IMR-90 (cell line): ENCODE results near the gene MGAT5B. TPM values are rescaled to one million over a fixed set of nuclear protein-coding genes. Genes with fewer than 3 reads are reported as not detected.

Experiments
- ATAC-seq: fragments of 200-7000 bp; cut with Tn5 transposase; 2 replicates; pipeline ENCODE4 v1.9.1; 2020; ENCODE audit warnings: low read depth, mild to moderate bottlenecking, moderate library complexity
- BruUV-seq: library from RNA; stranded (reverse); fragments of 400-500 nt; replicated peaks from 2 replicates; lab custom pipeline; 2021; lab: Mats Ljungman, UMichigan
- CTCF ChIA-PET: fragments of 300-600 bp; formaldehyde crosslinking; extraction: SDS; loops from one replicate; lab custom pipeline; 2021; ENCODE audit warnings: antibody characterized with exemption; lab: Yijun Ruan, JAX
- POLR2A ChIA-PET: fragments of 300-600 bp; sonication (Branson Sonifier 250); formaldehyde crosslinking; loops from one replicate; lab custom pipeline; 2022; ENCODE audit warnings: antibody characterized with exemption; ENCODE audit not compliant: unreplicated experiment; lab: Charles Lee
- DNase-seq: peaks from one replicate; pipeline ENCODE4 v3.0.0; 2013
- H2AFZ ChIP-seq: replicated peaks from 2 replicates; pipeline ENCODE3; 2013; ENCODE audit warnings: low read length, mild to moderate bottlenecking; ENCODE audit not compliant: poor library complexity
- H2AK5ac ChIP-seq: 2 replicates; pipeline ENCODE4 v1.6.1; 2013; ENCODE audit warnings: low read depth, low read length, inconsistent platforms
- H2AK9ac ChIP-seq: replicated peaks from 2 replicates; pipeline ENCODE3; 2013; ENCODE audit warnings: mild to moderate bottlenecking, low read depth, low read length, moderate library complexity; ENCODE audit not compliant: poor library complexity
- H2BK120ac ChIP-seq: 2 replicates; pipeline ENCODE4 v1.6.1; 2013; ENCODE audit warnings: low read depth, low read length, inconsistent platforms
- H2BK15ac ChIP-seq: 3 replicates; pipeline ENCODE4 v1.6.1; 2013; ENCODE audit warnings: low read depth, low read length, inconsistent platforms
- H2BK20ac ChIP-seq: 2 replicates; pipeline ENCODE4 v1.6.1; 2013; ENCODE audit warnings: low read depth, mild to moderate bottlenecking, inconsistent platforms, low read length, moderate library complexity
- H2BK5ac ChIP-seq: 2 replicates; pipeline ENCODE4 v1.6.1; 2013; ENCODE audit warnings: mild to moderate bottlenecking, low read depth, low read length, inconsistent platforms; ENCODE audit not compliant: poor library complexity, severe bottlenecking
- H3K14ac ChIP-seq: replicated peaks from 2 replicates; pipeline ENCODE4 v1.6.1; 2013; ENCODE audit warnings: low read depth, low read length, inconsistent platforms
- H3K18ac ChIP-seq: 2 replicates; pipeline ENCODE4 v1.6.1; 2013; ENCODE audit warnings: low read depth, low read length, control low read depth
- H3K23ac ChIP-seq: 2 replicates; pipeline ENCODE4 v1.6.1; 2013; ENCODE audit warnings: low read depth, low read length, inconsistent platforms
- H3K27ac ChIP-seq: 2 replicates; pipeline ENCODE4 v1.5.1; 2013; ENCODE audit warnings: mild to moderate bottlenecking, control low read depth, low read length; ENCODE audit not compliant: insufficient read depth
- H3K27me3 ChIP-seq: 2 replicates; pipeline ENCODE4 v1.6.1; 2013; ENCODE audit warnings: low read length; ENCODE audit not compliant: control insufficient read depth, insufficient read depth
- H3K36me3 ChIP-seq: 2 replicates; pipeline ENCODE4 v1.6.1; 2013; ENCODE audit warnings: low read length, mixed read lengths; ENCODE audit not compliant: control insufficient read depth, insufficient read depth
- H3K4ac ChIP-seq: 2 replicates; pipeline ENCODE4 v1.6.1; 2013; ENCODE audit warnings: low read depth, low read length, inconsistent platforms
- H3K4me1 ChIP-seq: 2 replicates; pipeline ENCODE4 v1.6.1; 2013; ENCODE audit warnings: low read length, mixed read lengths; ENCODE audit not compliant: control insufficient read depth, insufficient read depth
- H3K4me2 ChIP-seq: 2 replicates; pipeline ENCODE4 v1.6.1; 2013; ENCODE audit warnings: low read depth, mild to moderate bottlenecking, control low read depth, low read length, moderate library complexity
- H3K4me3 ChIP-seq: 2 replicates; pipeline ENCODE4 v1.5.1; 2013; ENCODE audit warnings: low read depth, mild to moderate bottlenecking, control low read depth, low read length, moderate library complexity; ENCODE audit not compliant: insufficient read depth
- H3K56ac ChIP-seq: 2 replicates; pipeline ENCODE4 v1.6.1; 2013; ENCODE audit warnings: low read length, inconsistent platforms; ENCODE audit not compliant: insufficient read depth; ENCODE audit errors: extremely low read depth
- H3K79me1 ChIP-seq, 2 experiments: 2 replicates each; pipeline ENCODE4 v1.6.1; 2013; ENCODE audit warnings: low read length in 2 of 2, inconsistent platforms in 1 of 2, low read depth in 1 of 2
- H3K9ac ChIP-seq: 2 replicates; pipeline ENCODE4 v1.6.1; 2013; ENCODE audit warnings: low read depth, low read length, control low read depth
- H3K9me1 ChIP-seq: 2 replicates; pipeline ENCODE4 v1.6.1; 2013; ENCODE audit warnings: low read length, inconsistent platforms; ENCODE audit not compliant: insufficient read depth
- H3K9me3 ChIP-seq: 2 replicates; pipeline ENCODE4 v1.6.1; 2013; ENCODE audit warnings: low read length; ENCODE audit not compliant: control insufficient read depth, insufficient read depth
- H4K20me1 ChIP-seq: 2 replicates; pipeline ENCODE4 v1.6.1; 2013; ENCODE audit warnings: low read length, inconsistent platforms; ENCODE audit not compliant: insufficient read depth
- H4K5ac ChIP-seq: 2 replicates; pipeline ENCODE4 v1.6.1; 2013; ENCODE audit warnings: mild to moderate bottlenecking, low read depth, low read length, control low read depth
- H4K8ac ChIP-seq, 2 experiments: 2 replicates each; pipeline ENCODE4 v1.6.1; 2013; ENCODE audit warnings: low read depth in 2 of 2, low read length in 2 of 2, control low read depth in 1 of 2, inconsistent platforms in 1 of 2
- H4K91ac ChIP-seq: 2 replicates; pipeline ENCODE4 v1.6.1; 2013; ENCODE audit warnings: low read depth, low read length, inconsistent platforms; ENCODE audit not compliant: insufficient read depth
- BHLHE40 ChIP-seq: fragments of 150-350 bp; IDR thresholded peaks from 2 replicates; pipeline ENCODE4 v1.6.1; 2016; ENCODE audit warnings: mild to moderate bottlenecking, low read depth, low read length
- CEBPB ChIP-seq: IDR thresholded peaks from 2 replicates; pipeline ENCODE4 v1.6.1; 2012; ENCODE audit warnings: low read depth, low read length, improper control_type of control experiment
- CHD1 ChIP-seq: IDR thresholded peaks from 2 replicates; pipeline ENCODE4 v1.6.1; 2012; ENCODE audit warnings: low read depth, low read length, improper control_type of control experiment
- CTCF ChIP-seq: conservative IDR thresholded peaks from 2 replicates; pipeline ENCODE4 v1.5.1; 2012; ENCODE audit warnings: mild to moderate bottlenecking, low read depth, low read length, improper control_type of control experiment
- ELK1 ChIP-seq: fragments of 150-350 bp; IDR thresholded peaks from 2 replicates; pipeline ENCODE4 v1.6.1; 2016; ENCODE audit warnings: low read depth, mild to moderate bottlenecking, low read length, moderate library complexity, borderline replicate concordance
- FOS ChIP-seq: fragments of 150-350 bp; IDR thresholded peaks from 2 replicates; pipeline ENCODE4 v1.6.1; 2016; ENCODE audit warnings: low read depth, low read length
- MAFK ChIP-seq: IDR thresholded peaks from 2 replicates; pipeline ENCODE4 v1.6.1; 2012; ENCODE audit warnings: low read depth, low read length, improper control_type of control experiment
- MAZ ChIP-seq: IDR thresholded peaks from 2 replicates; pipeline ENCODE4 v1.6.1; 2012; ENCODE audit warnings: low read depth, mild to moderate bottlenecking, low read length, improper control_type of control experiment, moderate library complexity, borderline replicate concordance
- MXI1 ChIP-seq: IDR thresholded peaks from 2 replicates; pipeline ENCODE4 v1.6.1; 2012; ENCODE audit warnings: low read depth, mild to moderate bottlenecking, low read length, moderate library complexity, borderline replicate concordance
- NFE2L2 ChIP-seq: fragments of 150-350 bp; IDR thresholded peaks from 2 replicates; pipeline ENCODE4 v1.6.1; 2016; ENCODE audit warnings: low read depth, mild to moderate bottlenecking, low read length
- POLR2A ChIP-seq: IDR thresholded peaks from 2 replicates; pipeline ENCODE4 v1.6.1; 2012; ENCODE audit warnings: mild to moderate bottlenecking, low read depth, low read length
- RAD21 ChIP-seq: IDR thresholded peaks from 2 replicates; pipeline ENCODE4 v1.6.1; 2012; ENCODE audit warnings: low read length, improper control_type of control experiment
- RCOR1 ChIP-seq: IDR thresholded peaks from 2 replicates; pipeline ENCODE4 v1.6.1; 2012; ENCODE audit warnings: mild to moderate bottlenecking, low read length, improper control_type of control experiment; ENCODE audit not compliant: insufficient replicate concordance
- RFX5 ChIP-seq: IDR thresholded peaks from 2 replicates; pipeline ENCODE4 v1.8.0; 2012; ENCODE audit warnings: low read depth, mild to moderate bottlenecking, low read length, moderate library complexity
- SMC3 ChIP-seq: fragments of 150-350 bp; IDR thresholded peaks from 2 replicates; pipeline ENCODE4 v1.6.1; 2016; ENCODE audit warnings: low read depth, mild to moderate bottlenecking, antibody characterized with exemption, low read length, moderate library complexity
- USF2 ChIP-seq: fragments of 150-350 bp; IDR thresholded peaks from 2 replicates; pipeline ENCODE4 v1.6.1; 2017; ENCODE audit warnings: mild to moderate bottlenecking, antibody characterized with exemption, low read length, low read depth
- WGBS, 2 experiments: methylation state at CpG; one replicate each; pipeline versions ENCODE4 v1.1.5 to v1.1.7; 2013; ENCODE audit warnings: missing lambda C conversion rate in 2 of 2; ENCODE audit not compliant: insufficient read length in 1 of 2; ENCODE audit errors: extremely low coverage in 2 of 2; 5-methylcytosine and 5-hydroxymethylcytosine counted together
- dilution Hi-C: fragments of 300-500 bp; cut with HindIII; formaldehyde crosslinking; loops from one replicate; pipeline ENCODE4 v1.14.3; 2018; ENCODE audit warnings: low sequenced_read_pairs; ENCODE audit not compliant: unreplicated experiment
- in situ Hi-C: fragments of 300-500 bp; cut with MboI; formaldehyde crosslinking; loops from 3 replicates; pipeline ENCODE4 v1.14.3; 2019; ENCODE audit warnings: low sequenced_read_pairs, inconsistent platforms, mixed read lengths
- intact Hi-C: fragments of 100-400 bp; cut with micrococcal nuclease; formaldehyde crosslinking; loops from 2 replicates; pipeline ENCODE4 v1.10.0; 2022
- polyA plus RNA-seq, 3 experiments: library from polyadenylated mRNA; depleted of rRNA; stranded (reverse); fragments of >200 nt; gene quantifications; 2 replicates each; pipeline ENCODE4 v1.2.3, GENCODE V29; 2012; ENCODE audit warnings: low replicate concordance in 1 of 3
- total RNA-seq: library from RNA; depleted of rRNA; stranded (reverse); fragments of >200 nt; gene quantifications from 2 replicates; pipeline ENCODE4 v1.2.3, GENCODE V29; 2012

Gene MGAT5B
- total and polyA plus RNA-seq, 2 of the 4 experiments (the other 2 are of a cell fraction), result 0.54 to 2.0 TPM

- Histone ChIP-seq H4K5ac (no peak overlapping the region), H2BK20ac (no peak overlapping the region), H2AK9ac (no peak overlapping the region), H2AFZ (no peak overlapping the region), H3K9me3 (no peaks in the 10 kb centered on the region), H2BK15ac (no peak overlapping the region), H3K9ac (no peak overlapping the region), H4K91ac (no peak overlapping the region), H3K56ac (no peak overlapping the region), H3K27ac (no peak overlapping the region), H3K14ac (no peak overlapping the region), H3K4me2 (no peak overlapping the region), H3K27me3 (peaks cover 20% of the 10 kb centered on the region), H3K23ac (no peak overlapping the region), H2BK120ac (no peak overlapping the region), H2BK5ac (no peak overlapping the region), H3K18ac (no peak overlapping the region), H4K8ac (no peak overlapping the region), H3K36me3 (no peaks in the 10 kb centered on the region), H3K4me3 (no peak overlapping the region), H2AK5ac (no peak overlapping the region), H3K4ac (no peak overlapping the region), H3K9me1 (0 out of 2 replicates have a peak, but pooled peaks cover 5% of the 10 kb centered on the region), H3K4me1 (peaks cover 12% of the 10 kb centered on the region), H3K79me1 (no peaks in the 10 kb centered on the region), H4K20me1 (0 out of 2 replicates have a peak, but pooled peaks cover 2% of the 10 kb centered on the region)
- dilution Hi-C loops (no loop called here), in situ Hi-C loops (loop anchor here (25.0 kb wide), 1 partner anchor 373 kb away; no protein-coding TSS in a partner anchor), intact Hi-C loops (no loop called here)
- ChIA-PET POLR2A (no interaction called here), CTCF (no interaction called here)
- ATAC-seq (no peak), DNase-seq (no peak)
- TF ChIP-seq USF2 (no peak), NFE2L2 (no peak), POLR2A (no peak), RAD21 (no peak), FOS (no peak), CHD1 (no peak), RCOR1 (no peak), ELK1 (no peak), CEBPB (no peak), SMC3 (no peak), CTCF (no peak), RFX5 (no peak), MAZ (no peak), MXI1 (no peak), BHLHE40 (no peak), MAFK (no peak)
- 100% methylated on average over 1 of the region's 7 CpGs; no CpG with 5 or more reads in 1 of the 2 experiments for WGBS, 2 experiments
- BruUV-seq, result no TSS peak
Observed at GRCh38 chr17:76864024-76864423, 4.2 kb upstream of the MGAT5B start.
